Hepatic stellate cell (primary cell): ENCODE measurements around the gene RRAGC.

Experiments
- DNase-seq: peaks from one replicate; pipeline ENCODE4 v3.0.0; 2011; ENCODE audit warnings: low spot score

RRAGC gene, protein sequence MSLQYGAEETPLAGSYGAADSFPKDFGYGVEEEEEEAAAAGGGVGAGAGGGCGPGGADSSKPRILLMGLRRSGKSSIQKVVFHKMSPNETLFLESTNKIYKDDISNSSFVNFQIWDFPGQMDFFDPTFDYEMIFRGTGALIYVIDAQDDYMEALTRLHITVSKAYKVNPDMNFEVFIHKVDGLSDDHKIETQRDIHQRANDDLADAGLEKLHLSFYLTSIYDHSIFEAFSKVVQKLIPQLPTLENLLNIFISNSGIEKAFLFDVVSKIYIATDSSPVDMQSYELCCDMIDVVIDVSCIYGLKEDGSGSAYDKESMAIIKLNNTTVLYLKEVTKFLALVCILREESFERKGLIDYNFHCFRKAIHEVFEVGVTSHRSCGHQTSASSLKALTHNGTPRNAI

DNA sequence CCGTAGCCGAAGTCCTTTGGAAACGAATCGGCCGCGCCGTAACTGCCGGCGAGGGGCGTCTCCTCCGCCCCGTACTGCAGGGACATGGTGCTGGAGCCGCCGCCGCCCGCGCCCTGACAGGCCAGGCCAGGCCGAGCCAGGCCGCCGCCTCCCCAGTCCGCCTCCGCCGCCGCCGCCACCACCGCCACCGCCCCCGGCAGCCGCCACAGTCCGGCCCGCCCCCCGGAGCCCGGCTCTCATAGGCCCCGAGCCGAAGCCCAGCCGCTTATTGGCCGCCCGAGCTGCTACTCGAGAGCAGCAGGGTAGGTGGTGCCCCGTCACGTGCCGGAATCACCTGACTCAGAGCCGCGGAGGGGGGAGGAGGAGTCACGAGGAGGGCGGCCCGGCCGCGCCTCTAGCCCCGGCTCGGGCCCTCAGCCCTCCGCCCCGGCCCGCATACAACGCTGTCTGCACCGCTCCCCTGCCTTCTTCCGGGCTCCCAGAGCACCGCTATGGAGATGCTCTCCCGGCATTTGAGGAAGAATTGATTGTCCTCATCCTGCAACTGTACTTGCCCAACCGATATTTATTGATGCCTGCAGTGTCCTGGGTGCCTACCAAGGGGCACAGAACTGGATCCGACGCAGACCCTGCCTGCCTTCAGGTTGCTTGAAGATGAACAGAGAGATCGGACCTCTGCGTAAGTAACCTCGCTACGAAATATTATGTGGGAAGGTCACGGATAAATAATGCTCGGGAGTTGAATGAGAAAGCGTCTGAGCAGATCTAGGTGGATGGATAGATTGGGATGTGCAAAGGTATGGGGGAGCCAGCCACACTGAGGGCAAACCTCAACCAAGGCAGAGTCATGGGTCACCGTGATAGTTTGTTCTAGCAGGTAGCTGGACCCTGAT lies at the start of gene RRAGC:
Gene RRAGC, minus strand, starts transcription at position 212 of the 893 bp plus-strand sequence. Its CDS starts 126 bp downstream, at position 86.
- peak; percentile 100 for DNase-seq

DNA sequence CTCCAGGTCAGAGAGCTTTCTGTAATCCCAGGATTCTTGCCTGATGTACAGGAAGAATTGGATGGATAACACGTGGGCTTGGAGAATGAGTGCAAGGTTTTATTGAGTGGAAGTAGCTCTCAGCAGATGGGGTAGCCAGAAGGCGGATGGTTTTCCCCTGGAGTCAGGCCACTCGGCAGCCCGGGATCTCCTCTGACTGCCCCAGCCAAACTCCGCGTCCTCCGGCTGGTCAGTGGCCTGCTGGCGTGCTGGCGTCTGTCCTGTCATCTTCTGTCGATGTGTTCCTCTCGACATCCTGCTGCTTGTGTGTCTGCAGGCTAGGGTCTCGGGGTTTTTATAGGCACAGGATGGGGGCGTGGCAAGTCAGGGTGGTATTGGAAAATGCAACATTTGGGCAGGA lies 49.2 kb upstream of the RRAGC start:
- DNase-seq = no peak

DNA sequence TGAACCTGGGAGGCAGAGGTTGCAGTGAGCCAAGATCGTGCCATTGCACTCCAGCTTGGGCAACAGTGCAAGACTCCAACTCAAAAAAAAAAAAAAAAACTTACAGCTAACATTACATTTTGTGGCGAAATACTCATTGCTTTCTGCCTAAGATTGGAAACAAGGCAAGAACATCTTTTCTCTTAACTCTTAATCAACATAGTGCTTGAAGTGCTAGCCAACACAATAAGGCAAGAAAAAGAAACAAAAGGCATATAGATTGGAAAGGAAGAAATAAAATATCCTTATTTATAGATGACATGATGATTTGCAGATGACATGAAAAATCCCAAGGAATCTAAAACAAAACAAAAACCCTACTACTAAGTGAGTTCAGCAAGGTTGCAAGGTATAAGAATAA lies 46.4 kb upstream of the RRAGC start:
- DNase-seq = no peak

DNA sequence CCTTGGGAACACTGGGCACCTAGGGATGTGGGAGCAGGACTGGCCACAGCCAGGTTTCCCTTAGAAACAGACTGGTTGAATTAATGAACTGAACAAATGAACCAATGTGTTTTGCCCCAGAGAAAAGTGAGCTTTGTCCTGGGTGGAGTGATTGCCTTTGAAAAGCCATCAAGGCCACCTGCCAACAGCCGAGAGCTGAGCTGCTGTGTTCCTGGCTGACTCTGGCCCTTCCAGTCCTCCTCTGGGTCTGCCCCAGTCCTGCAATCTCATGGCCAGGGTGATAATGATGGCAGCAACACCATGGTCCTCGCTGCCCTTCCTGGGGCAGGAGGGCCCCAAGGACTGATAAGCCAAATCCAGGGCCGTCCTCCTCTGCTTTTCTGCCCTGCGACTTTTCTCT lies 40.0 kb upstream of the RRAGC start:
- no peak for DNase-seq

DNA sequence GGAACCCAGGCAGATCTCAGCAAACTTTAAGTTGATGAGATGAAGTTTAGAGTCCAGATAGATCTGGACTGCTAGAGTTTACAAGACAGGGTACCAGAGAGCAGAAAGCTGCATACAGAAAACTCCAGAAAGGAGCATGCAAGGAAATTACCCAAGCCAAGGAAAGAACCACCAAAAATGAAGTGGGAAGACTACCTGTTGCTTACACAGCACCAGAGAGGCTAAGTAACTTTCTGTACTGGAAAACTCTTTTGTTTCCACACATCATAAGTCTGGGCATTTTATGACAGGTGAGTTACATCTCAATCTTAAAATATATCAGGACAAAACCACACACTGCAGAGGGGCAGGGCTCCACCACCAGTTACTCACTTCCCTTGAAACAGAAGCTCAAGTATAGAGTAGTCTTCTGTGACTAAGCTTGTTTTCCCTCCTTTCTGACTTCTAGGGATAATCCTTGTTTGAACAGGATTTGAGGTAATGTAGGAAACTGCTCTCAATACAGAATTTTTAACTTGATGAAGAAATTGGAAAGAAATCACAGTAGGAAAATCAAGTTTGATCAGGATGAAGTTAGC lies 39.2 kb upstream of the RRAGC start:
- DNase-seq = no peak

DNA sequence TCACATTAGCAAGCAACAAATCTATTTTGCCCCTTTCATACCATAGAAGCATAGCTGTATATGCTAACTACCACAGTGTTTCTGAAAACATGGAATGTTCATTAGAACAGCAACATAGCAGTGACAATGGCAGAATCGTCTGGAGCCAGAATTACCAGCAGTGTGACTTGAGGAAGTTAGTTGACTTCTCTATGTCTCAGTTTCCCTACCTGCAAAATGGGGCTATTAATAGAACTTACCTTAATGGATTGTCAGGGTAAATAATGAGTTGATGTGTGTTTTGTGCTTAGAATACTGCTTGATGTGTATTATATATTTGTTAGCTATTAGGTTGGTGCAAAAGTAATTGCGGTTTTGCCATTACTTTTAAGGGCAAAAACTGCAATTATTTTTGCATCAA lies 36.6 kb upstream of the RRAGC start:
- no peak for DNase-seq

DNA sequence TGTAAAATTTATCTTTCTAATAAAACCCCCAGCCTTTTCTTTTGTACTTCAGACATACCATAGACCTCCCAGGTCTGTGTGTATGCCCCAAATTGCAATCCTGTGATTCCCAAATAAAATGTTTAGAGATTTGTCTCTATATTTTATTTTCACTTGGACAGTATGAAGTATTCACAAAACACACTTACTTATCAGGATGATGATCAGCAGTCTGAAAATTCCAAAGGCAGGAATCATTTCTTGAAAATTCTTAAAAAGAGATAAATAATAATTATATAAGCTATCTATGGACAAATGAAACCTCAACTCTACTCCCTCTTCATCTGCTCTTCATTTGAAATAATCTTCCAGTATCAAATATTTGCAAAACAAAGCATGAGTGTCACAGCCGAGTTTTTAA lies 33.4 kb upstream of the RRAGC start:
- no peak for DNase-seq

DNA sequence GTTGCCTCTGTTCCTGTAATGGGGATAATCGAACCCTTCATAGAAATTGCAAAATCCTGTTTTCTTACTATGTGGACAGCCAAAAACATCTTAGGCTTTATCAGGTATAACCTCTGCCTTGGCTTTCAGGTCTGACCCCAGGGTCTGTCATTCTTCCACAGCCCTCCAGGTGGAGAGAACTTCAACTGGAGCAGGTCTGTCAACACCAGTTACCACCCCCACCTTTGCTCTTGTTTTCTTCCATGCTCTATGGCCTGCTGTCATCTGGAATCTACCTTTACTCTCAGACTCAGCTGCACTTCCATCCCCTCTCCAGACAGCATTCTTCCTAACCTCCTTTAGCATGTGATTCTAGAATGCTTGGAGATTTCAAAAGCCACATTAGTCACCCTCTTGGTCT lies 32.2 kb upstream of the RRAGC start:
- no peak for DNase-seq

DNA sequence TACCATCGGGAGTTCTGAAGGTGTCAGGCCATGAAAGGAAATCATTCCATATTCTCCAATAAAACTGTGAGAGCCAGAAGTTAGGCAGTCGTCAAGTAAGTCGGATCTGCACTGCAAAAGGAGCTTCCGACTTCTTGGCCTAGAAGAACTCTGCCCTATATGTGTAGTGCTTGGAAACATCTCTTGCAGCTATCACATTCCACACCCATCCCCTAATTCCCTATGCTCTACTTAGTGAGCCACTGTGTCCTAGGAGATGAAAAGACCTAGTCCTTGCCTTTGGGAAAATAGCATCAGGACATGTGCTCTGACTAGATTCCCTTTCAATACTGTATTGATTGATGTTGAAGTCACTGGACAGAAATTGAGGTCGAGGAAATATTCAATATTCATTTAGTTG lies 30.0 kb upstream of the RRAGC start:
- DNase-seq = no peak

DNA sequence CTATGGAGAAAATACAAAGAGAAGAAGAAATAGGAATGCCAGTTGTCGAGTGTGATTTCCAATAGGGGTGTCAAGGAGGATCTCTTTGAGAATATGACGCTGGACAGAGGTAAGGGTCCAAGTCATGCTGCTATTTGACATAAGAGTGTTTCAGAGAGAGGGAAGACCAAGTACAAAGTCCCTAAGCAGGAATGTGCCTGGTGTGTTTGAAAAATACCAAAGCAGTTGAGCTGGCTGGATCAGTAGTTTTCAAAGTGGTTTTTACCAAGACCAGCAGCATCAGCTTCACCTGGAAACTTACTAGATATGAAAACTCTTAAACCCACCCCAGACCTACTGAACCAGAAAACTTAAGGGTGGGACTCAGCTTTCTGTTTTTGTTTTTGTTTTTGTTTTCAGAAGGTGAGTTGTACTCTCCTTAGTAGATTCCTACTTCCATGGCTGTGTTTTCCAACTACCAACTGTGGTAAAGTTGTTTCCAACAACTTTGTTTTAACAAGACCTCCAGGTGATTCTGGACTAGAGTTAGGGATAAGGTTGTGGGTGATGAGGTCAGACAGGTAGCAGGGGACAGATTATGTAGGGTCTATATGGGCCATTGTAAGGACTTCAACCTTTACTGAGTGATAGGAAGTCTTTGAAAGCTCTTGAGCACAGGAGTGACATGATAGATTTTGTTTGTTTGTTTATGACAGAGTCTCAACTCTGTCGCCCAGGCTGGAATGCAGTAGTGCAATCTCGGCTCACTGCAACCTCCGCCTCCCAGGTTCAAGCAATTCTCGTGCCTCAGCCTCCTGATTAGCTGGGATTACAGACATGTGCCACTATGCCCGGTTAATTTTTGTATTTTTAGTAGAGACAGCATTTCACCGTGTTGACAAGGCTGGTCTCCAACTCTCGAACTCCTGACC lies 29.1 kb upstream of the RRAGC start:
- DNase-seq = no peak

DNA sequence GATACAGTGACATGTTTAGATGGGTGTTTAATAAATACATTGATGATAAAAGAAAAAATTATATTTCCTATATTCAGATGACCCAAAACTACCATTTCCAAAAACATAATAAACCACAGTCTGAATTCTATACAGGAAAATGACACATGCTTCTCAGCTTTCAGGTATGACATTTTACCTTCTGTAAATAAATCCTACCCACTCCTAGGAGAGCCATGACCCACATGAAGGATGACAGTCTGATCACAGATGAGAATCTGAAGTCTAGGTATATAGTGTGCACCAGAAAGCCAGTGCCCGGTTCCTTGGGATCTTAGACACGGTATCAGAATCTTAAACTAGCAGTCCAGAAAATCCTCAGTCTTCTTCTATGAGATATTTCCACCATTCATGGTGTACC lies 25.5 kb upstream of the RRAGC start:
- no peak for DNase-seq

DNA sequence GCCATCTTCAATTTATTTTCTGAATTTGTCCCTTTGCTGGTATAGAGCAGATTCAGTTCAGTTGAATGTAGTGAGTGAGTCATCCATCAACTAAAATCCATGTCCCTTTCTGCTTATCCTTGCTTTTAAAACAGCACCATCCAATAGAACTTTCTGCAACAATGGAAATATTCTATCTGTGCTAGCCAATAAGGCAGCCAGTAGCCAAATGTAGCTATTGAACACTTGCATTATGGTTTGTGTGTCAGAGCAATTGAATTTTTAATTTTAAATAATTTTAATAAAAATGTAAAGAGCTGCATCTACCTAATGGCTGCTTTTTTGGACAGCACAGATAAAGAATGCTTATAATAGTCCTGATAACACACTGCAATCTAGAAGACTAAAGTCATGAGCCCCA lies 21.9 kb upstream of the RRAGC start, which contains the start of gene GJA9:
Gene GJA9, minus strand, starts transcription at position 101 of the 400 bp plus-strand sequence. CDS start 5,489 bp downstream, outside the sequence.
- DNase-seq = no peak

DNA sequence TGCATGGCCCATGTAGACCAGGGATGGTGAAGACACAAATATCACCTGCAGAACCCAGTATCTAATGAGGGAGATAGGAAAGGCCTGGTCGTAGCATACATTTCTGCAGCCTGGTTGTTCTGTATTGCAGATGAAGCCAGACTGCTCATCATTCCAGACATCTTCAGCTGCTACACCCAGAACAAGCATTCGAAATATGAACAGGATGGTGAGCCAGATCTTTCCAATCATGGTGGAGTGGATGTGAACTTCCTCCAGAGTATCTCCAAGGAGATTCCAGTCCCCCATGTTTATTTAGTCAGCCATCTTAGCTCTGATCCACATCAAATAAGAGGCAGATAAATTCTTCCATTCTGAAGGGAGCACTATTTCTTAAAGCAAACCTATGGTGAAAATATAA lies 16.2 kb upstream of the RRAGC start:
- no peak for DNase-seq

DNA sequence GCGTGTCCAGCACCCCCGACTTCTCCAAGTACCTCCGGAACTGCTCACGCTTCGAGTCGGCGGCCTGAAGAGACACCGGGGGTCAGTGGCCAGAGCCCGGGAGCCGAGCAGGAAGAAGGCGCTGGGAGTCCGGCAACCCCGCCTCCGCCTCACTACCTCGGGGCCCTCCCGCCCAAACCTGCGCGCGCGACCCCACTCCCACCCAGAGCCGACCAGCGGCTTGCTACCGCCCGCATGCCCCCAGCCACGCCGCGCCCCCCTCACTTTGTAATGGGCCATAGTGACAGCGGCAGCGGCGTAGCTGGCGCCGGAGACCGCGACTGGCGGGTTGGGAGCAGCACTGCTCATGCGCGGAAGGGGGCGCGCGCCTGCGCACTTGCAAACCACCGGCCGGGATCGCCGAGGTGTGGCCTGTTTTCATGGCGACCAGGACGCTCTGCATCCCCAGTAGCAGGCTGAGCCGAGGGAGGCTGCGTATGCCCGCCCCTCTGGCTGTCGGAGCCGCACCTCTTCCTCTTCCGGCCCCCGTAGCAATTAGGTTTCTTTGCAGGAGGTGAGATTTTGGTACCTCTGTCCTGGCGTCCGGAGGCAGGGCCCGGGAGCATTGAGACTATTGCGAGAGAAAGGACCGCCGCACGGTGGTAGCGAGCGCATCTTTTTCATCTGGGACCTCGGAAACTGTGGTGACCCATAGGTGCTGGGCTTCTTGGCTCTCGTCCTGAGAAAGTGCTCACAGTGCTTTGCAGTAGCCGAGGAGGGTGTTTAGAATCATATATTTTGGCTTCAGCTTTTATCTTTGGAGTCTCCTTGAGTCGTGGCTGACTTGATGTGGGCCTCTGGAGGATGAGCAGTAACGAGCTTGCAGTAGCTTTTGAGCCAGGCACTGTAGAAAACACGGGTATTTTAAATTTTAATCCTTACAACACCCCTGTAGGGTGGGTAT lies 13.7 kb upstream of the RRAGC start, which contains the start of gene MYCBP:
Gene MYCBP, minus strand, starts transcription at position 322 of the 943 bp plus-strand sequence. Its CDS starts 43 bp downstream, at position 279.
- DNase-seq = peak; percentile 99

DNA sequence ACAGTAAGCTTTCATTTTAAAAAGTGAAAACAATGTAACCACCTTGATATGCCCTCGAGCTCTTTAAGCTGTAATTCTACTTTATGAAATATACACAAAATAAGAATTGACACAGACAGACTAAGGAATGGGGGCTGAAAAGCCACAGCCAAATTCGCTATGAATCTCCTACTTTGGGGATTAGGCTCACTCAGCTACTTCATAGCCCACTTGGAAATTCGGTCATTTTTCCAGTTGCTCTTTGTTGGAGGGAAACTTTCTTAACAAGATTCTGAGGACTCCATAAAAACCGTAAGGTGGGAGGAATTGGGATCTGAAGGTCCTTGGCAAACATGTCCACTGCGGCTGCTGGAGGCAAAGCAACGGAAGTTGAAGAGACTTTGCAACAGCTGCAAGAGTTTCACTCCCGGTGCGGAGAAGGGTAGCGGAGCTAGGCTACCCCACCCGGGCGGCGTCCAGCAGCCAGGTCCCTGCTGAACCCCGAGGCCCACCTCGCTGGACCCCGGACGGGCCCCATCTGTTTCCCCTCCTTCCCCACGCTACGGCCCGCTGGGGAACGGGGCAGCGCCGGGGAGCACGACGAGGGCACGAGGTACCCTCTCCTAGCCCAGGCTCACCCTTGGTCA lies 12.9 kb upstream of the RRAGC start:
- DNase-seq = peak; percentile 55

DNA sequence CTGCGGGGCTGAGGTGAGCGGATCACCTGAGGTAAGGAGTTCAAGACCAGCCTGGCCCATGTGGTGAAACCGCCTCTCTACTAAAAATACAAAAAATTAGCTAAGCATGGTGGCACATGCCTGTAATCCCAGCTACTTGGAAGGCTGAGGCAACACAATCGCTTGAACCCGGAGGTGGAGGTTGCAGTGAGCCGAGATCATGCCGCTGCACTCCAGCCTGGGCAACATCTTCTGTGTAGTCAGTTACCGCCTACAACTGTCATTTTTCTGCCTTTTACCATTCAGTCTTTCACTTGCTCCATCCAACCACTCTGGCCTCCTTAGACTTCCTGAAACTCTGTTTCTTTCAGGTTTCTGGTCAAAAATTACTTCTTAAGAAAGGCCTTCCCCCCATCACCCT lies 11.4 kb upstream of the RRAGC start:
- no peak for DNase-seq

DNA sequence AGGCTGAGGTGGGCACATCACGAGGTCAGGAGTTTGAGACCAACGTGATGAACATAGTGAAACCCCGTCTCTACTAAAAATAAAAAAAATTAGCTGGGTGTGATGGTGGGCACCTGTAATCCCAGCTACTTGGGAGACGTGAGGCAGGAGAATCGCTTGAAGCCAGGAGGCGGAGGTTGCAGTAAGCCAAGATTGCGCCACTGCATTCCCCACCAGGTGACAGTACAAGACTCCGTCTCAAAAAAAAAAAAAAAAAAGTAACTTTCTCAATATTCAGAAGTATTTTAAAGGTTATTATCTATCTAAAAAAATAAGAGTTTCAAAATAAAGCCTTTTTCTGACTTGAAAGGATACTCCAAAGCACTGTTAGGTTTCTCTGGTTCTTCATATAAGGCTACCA lies 7.6 kb upstream of the RRAGC start:
- no peak for DNase-seq

DNA sequence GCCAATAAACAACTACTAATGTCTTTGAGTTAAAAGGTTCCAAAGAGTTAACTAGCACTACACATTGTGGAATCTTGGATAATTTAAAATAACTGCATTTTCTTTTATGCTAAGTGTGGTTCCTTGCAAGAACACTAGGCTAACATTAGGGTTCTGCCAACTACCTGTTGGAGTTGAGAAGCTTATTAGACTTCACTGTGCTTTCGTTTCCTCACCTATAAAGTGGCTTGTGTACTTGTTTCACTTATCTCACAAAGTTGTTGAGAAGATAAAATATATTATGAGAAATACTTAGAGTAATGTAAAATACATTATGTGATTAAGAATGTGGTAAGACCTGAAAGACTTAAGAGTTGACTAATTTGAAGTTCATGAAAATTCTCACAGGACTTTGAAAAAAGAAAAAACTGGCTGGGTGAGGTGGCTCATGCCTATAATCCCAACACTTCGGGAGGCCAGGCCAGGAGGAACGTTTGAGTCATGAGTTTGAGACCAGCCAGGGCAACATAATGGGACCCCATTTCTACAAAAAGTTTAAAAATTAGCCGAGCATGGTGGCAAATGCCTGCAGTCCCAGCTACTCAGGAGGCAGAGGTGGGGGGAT lies 5.6 kb upstream of the RRAGC start:
- DNase-seq = no peak

DNA sequence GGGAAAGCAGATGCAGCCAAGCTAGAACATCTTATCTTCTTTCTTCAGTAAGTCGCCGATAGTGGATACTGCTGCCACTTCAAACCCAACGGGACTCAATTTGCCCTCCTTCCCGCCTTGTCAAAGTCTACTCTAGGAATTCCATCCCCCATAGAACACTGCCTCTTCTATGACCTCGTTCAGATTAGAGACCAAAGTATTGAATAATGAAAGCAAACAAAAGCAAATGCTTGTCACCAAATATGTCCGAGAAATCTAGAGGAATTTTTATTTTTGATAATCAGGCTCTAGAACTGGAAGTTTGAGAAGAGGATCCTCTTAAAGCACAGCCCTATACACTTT lies 853 bp upstream of the RRAGC start:
- DNase-seq = peak; percentile 32
